Measurements from ENCODE around the gene BNIP3. TPM values are rescaled to one million over a fixed set of nuclear protein-coding genes. Genes with fewer than 3 reads are reported as not detected.

The BNIP3 gene
- total and polyA plus RNA-seq, 2 experiments from 2014 or later, result 82.4 to 112 TPM

- Histone ChIP-seq H3K9me2 (replicated peaks; ENCODE audit: insufficient read depth) (no peaks in the 10 kb centered on the region), H4K20me1 (ENCODE audit: insufficient read depth, poor library complexity, severe bottlenecking) (peaks cover 61% of the 10 kb centered on the region), H3K27me3 (no peaks in the 10 kb centered on the region), H3K4me3 (no peak overlapping the region), H3K79me2 (peaks cover 69% of the 10 kb centered on the region), H3K4me1 (ENCODE audit: insufficient read depth) (no peaks in the 10 kb centered on the region), H3K27ac (no peak overlapping the region), H3K9me3 (ENCODE audit: low read depth) (no peaks in the 10 kb centered on the region), H3K4me2 (no peak overlapping the region), H3K36me3 (replicated peaks; ENCODE audit: insufficient read depth, low read depth) (no peaks in the 10 kb centered on the region), H2AFZ (no peak overlapping the region)
- WGBS (ENCODE audit: low lambda C conversion rate, missing lambda C conversion rate), result 72% methylated on average over 9 of the region's 9 CpGs
- TF ChIP-seq CTCF (IDR thresholded peaks at IDR 0.05; ENCODE audit: poor library complexity), result no peak
- no peak for DNase-seq (ENCODE audit: low spot score)
Observed at GRCh38 chr10:131936294-131936693, 45.4 kb downstream of the BNIP3 start.

- Histone ChIP-seq H3K36me3 (replicated peaks; ENCODE audit: insufficient read depth, low read depth) (no peaks in the 10 kb centered on the region), H3K4me2 (no peak overlapping the region), H3K9me2 (replicated peaks; ENCODE audit: insufficient read depth) (no peaks in the 10 kb centered on the region), H3K4me3 (no peak overlapping the region), H3K4me1 (ENCODE audit: insufficient read depth) (no peaks in the 10 kb centered on the region), H2AFZ (no peak overlapping the region), H4K20me1 (ENCODE audit: insufficient read depth, poor library complexity, severe bottlenecking) (peaks cover 71% of the 10 kb centered on the region), H3K27me3 (no peaks in the 10 kb centered on the region), H3K79me2 (peaks cover 80% of the 10 kb centered on the region), H3K27ac (no peak overlapping the region), H3K9me3 (ENCODE audit: low read depth) (no peaks in the 10 kb centered on the region)
- WGBS (ENCODE audit: low lambda C conversion rate, missing lambda C conversion rate), result 55% methylated on average over 1 of the region's 1 CpG
- DNase-seq (ENCODE audit: low spot score), result no peak
- TF ChIP-seq EZH2 (IDR thresholded peaks at IDR 0.05; ENCODE audit: borderline replicate concordance) (no peak), EZH2phosphoT487 (IDR thresholded peaks at IDR 0.05; ENCODE audit: low read depth, severe bottlenecking, unreplicated experiment) (no peak), CTCF (IDR thresholded peaks at IDR 0.05; ENCODE audit: poor library complexity) (no peak)
Observed at GRCh38 chr10:131935260-131935659, 46.5 kb downstream of the BNIP3 start.

DNA sequence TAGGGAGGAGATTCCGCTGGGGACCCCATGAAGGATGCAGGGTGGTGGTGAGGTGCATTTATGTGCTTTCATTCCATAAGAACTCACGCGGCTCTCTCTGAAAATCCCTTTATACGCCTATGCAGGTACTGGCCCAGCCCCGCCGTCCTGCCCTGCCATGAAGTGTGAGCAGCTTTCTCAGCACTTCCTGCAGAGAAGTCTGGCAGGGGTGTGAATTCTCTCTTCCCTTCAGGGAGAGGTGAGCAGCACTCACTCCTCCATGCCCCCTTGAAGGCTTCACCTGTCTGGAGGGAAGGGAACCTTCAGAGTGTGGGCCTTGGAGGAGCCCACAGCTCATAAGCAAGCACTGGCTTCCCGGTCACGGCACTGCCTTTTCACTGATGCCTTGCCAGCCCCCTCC is 47.0 kb downstream of the BNIP3 start:
- no peak overlapping the region for H3K27ac ChIP-seq
- no peak overlapping the region for H3K4me3 ChIP-seq
- H4K20me1 ChIP-seq (ENCODE audit: insufficient read depth, poor library complexity, severe bottlenecking), result peaks cover 74% of the 10 kb centered on the region
- H3K4me1 ChIP-seq (ENCODE audit: insufficient read depth), result no peaks in the 10 kb centered on the region
- no peak for TF ChIP-seq EZH2 (IDR thresholded peaks at IDR 0.05; ENCODE audit: borderline replicate concordance)
- TF ChIP-seq CTCF (IDR thresholded peaks at IDR 0.05; ENCODE audit: poor library complexity), result no peak
- no peak for TF ChIP-seq EZH2phosphoT487 (IDR thresholded peaks at IDR 0.05; ENCODE audit: low read depth, severe bottlenecking, unreplicated experiment)
- no peaks in the 10 kb centered on the region for H3K36me3 ChIP-seq (replicated peaks; ENCODE audit: insufficient read depth, low read depth)
- H3K9me3 ChIP-seq (ENCODE audit: low read depth), result no peaks in the 10 kb centered on the region
- DNase-seq (ENCODE audit: low spot score), result no peak
- H3K27me3 ChIP-seq, result no peaks in the 10 kb centered on the region
- no peaks in the 10 kb centered on the region for H3K9me2 ChIP-seq (replicated peaks; ENCODE audit: insufficient read depth)
- 90% methylated on average over 8 of the region's 8 CpGs for WGBS (ENCODE audit: low lambda C conversion rate, missing lambda C conversion rate)
- no peak overlapping the region for H3K4me2 ChIP-seq
- H3K79me2 ChIP-seq, result peaks cover 85% of the 10 kb centered on the region
- H2AFZ ChIP-seq, result no peak overlapping the region

GRCh38 chr10:131933696-131934086 is 48.0 kb downstream of the BNIP3 start:
- Histone ChIP-seq H3K4me1 (ENCODE audit: insufficient read depth) (no peaks in the 10 kb centered on the region), H3K27me3 (no peaks in the 10 kb centered on the region), H3K36me3 (replicated peaks; ENCODE audit: insufficient read depth, low read depth) (no peaks in the 10 kb centered on the region), H3K27ac (no peak overlapping the region), H3K4me3 (no peak overlapping the region), H3K79me2 (peaks cover 95% of the 10 kb centered on the region), H3K4me2 (no peak overlapping the region), H4K20me1 (ENCODE audit: insufficient read depth, poor library complexity, severe bottlenecking) (peaks cover 82% of the 10 kb centered on the region), H3K9me3 (ENCODE audit: low read depth) (no peaks in the 10 kb centered on the region), H3K9me2 (replicated peaks; ENCODE audit: insufficient read depth) (no peaks in the 10 kb centered on the region), H2AFZ (no peak overlapping the region)
- no peak for DNase-seq (ENCODE audit: low spot score)
- TF ChIP-seq CTCF (IDR thresholded peaks at IDR 0.05; ENCODE audit: poor library complexity) (no peak), EZH2 (IDR thresholded peaks at IDR 0.05; ENCODE audit: borderline replicate concordance) (no peak), EZH2phosphoT487 (IDR thresholded peaks at IDR 0.05; ENCODE audit: low read depth, severe bottlenecking, unreplicated experiment) (no peak)
- 91% methylated on average over 2 of the region's 2 CpGs for WGBS (ENCODE audit: low lambda C conversion rate, missing lambda C conversion rate)

Measured in hepatocyte (in vitro differentiated cells).